ENCODE results near the gene FGD3.

Gene FGD3

GRCh38 chr9:93064392-93065134 lies 117.2 kb downstream of the FGD3 start:
- DNase-seq (ENCODE audit: insufficient read length, low spot score) (no peak), FAIRE-seq (no peak)

- FAIRE-seq = no peak
- DNase-seq (ENCODE audit: insufficient read length, low spot score) = no peak
These were observed 117.9 kb downstream of the FGD3 start for GRCh38 chr9:93065135-93065720.

GRCh38 chr9:93066978-93067603 lies 119.8 kb downstream of the FGD3 start:
- FAIRE-seq (no peak), DNase-seq (ENCODE audit: insufficient read length, low spot score) (no peak)

- FAIRE-seq = no peak
- no peak for DNase-seq (ENCODE audit: insufficient read length, low spot score)
These were observed 121.6 kb downstream of the FGD3 start for GRCh38 chr9:93068956-93069355.

GRCh38 chr9:93071464-93071863 lies 124.1 kb downstream of the FGD3 start:
- DNase-seq (ENCODE audit: insufficient read length, low spot score) = no peak

GRCh38 chr9:93072383-93072795 lies 125.1 kb downstream of the FGD3 start:
- FAIRE-seq (no peak), DNase-seq (ENCODE audit: insufficient read length, low spot score) (no peak)

More at GRCh38 chr9:93071464-93071863, 124.1 kb downstream of the FGD3 start:
- FAIRE-seq = no peak

GRCh38 chr9:93076101-93076791 lies 128.9 kb downstream of the FGD3 start:
- FAIRE-seq (no peak), DNase-seq (ENCODE audit: insufficient read length, low spot score) (no peak)

- DNase-seq (ENCODE audit: insufficient read length, low spot score) (no peak), FAIRE-seq (no peak)
These were observed 129.4 kb downstream of the FGD3 start for GRCh38 chr9:93076792-93077128.

GRCh38 chr9:93077367-93077766 lies 130.0 kb downstream of the FGD3 start:
- FAIRE-seq = no peak

GRCh38 chr9:93077811-93078210 lies 130.5 kb downstream of the FGD3 start:
- FAIRE-seq (no peak), DNase-seq (ENCODE audit: insufficient read length, low spot score) (no peak)

More at GRCh38 chr9:93077367-93077766, 130.0 kb downstream of the FGD3 start:
- no peak for DNase-seq (ENCODE audit: insufficient read length, low spot score)

GRCh38 chr9:93079371-93079770 lies 132.0 kb downstream of the FGD3 start:
- FAIRE-seq = no peak
- DNase-seq (ENCODE audit: insufficient read length, low spot score) = no peak

GRCh38 chr9:93080406-93080805 lies 133.1 kb downstream of the FGD3 start:
- FAIRE-seq (no peak), DNase-seq (ENCODE audit: insufficient read length, low spot score) (no peak)

GRCh38 chr9:93081081-93081529 lies 133.8 kb downstream of the FGD3 start:
- DNase-seq (ENCODE audit: insufficient read length, low spot score) (no peak), FAIRE-seq (no peak)

- DNase-seq (ENCODE audit: insufficient read length, low spot score) (no peak), FAIRE-seq (no peak)
These were observed 134.6 kb downstream of the FGD3 start for GRCh38 chr9:93081931-93082330.

- FAIRE-seq = no peak
- DNase-seq (ENCODE audit: insufficient read length, low spot score) = no peak
These were observed 135.6 kb downstream of the FGD3 start for GRCh38 chr9:93082841-93083411.

- FAIRE-seq (no peak), DNase-seq (ENCODE audit: insufficient read length, low spot score) (no peak)
These were observed 136.5 kb downstream of the FGD3 start for GRCh38 chr9:93083592-93084470.

- DNase-seq (ENCODE audit: insufficient read length, low spot score) = no peak
- no peak for FAIRE-seq
These were observed 137.2 kb downstream of the FGD3 start for GRCh38 chr9:93084471-93084881.

- FAIRE-seq (no peak), DNase-seq (ENCODE audit: insufficient read length, low spot score) (no peak)
These were observed 138.4 kb downstream of the FGD3 start for GRCh38 chr9:93085676-93086075.

Data from HTR-8/SVneo (cell line).